ENCODE results near the gene VPS54. TPM values are rescaled to one million over a fixed set of nuclear protein-coding genes. Genes with fewer than 3 reads are reported as not detected.

The VPS54 gene
- total RNA-seq, 2 donors from 2014 or later = 17.8 to 22.8 TPM

- TF ChIP-seq CTCF (IDR thresholded peaks at IDR 0.05) (no peak), POLR2A (IDR thresholded peaks at IDR 0.05) (no peak)
- H3K9me3 ChIP-seq = no peaks in the 10 kb centered on the region
- H3K27me3 ChIP-seq = no peaks in the 10 kb centered on the region
- peaks cover 6% of the 10 kb centered on the region for H3K4me1 ChIP-seq
- no peak overlapping the region for H3K4me3 ChIP-seq
- no peak overlapping the region for H3K27ac ChIP-seq
- no peak for DNase-seq
- no peaks in the 10 kb centered on the region for H3K36me3 ChIP-seq (replicated peaks in 1 of 2; ENCODE audit: insufficient read depth in 1 of 2, low read depth in 2 of 2)
- ATAC-seq = no peak
- intact Hi-C loops (cut with DNase I) = loop anchor here (10.0 kb wide), 1 partner anchor 92 kb away; the partner anchor contains the start of gene PELI1
- WGBS, 2 donors = 83 to 91% methylated on average over 3 of the region's 3 CpGs
Measured at GRCh38 chr2:64052463-64053241, 33.4 kb upstream of the VPS54 start.

GRCh38 chr2:64049633-64050220 lies 30.5 kb upstream of the VPS54 start:
- no peaks in the 10 kb centered on the region for H3K36me3 ChIP-seq (replicated peaks in 1 of 2; ENCODE audit: insufficient read depth in 1 of 2, low read depth in 2 of 2)
- no peaks in the 10 kb centered on the region for H3K27me3 ChIP-seq
- H3K4me3 ChIP-seq = no peak overlapping the region
- H3K9me3 ChIP-seq = no peaks in the 10 kb centered on the region
- no peak overlapping the region for H3K27ac ChIP-seq
- intact Hi-C loops (cut with DNase I) = loop anchor here (5.0 to 10.0 kb wide), 2 partner anchors 95 to 263 kb away; partner anchors contain the start of gene PELI1
- ATAC-seq (peak; percentile 90), DNase-seq (peak; percentile 72 to 81 (median 73))
- TF ChIP-seq POLR2A (IDR thresholded peaks at IDR 0.05) (no peak), CTCF (IDR thresholded peaks at IDR 0.05) (peak; percentile 63 to 97 (median 95))
- H3K4me1 ChIP-seq = peaks cover 6% of the 10 kb centered on the region
- 5% methylated on average over 3 of the region's 3 CpGs for WGBS, 2 donors

GRCh38 chr2:64045938-64046337 lies 26.7 kb upstream of the VPS54 start:
- intact Hi-C loops (cut with DNase I) = loop anchor here (5.0 kb wide), 1 partner anchor 266 kb away; no protein-coding TSS in a partner anchor
- ATAC-seq (no peak), DNase-seq (no peak)
- Histone ChIP-seq H3K4me3 (no peak overlapping the region), H3K27me3 (no peaks in the 10 kb centered on the region), H3K9me3 (no peaks in the 10 kb centered on the region), H3K36me3 (replicated peaks in 1 of 2; ENCODE audit: insufficient read depth in 1 of 2, low read depth in 2 of 2) (no peaks in the 10 kb centered on the region), H3K4me1 (peaks cover 6% of the 10 kb centered on the region), H3K27ac (no peak overlapping the region)
- TF ChIP-seq CTCF (IDR thresholded peaks at IDR 0.05) (no peak), POLR2A (IDR thresholded peaks at IDR 0.05) (no peak)
- WGBS, 2 donors = 82 to 100% methylated on average over 2 of the region's 2 CpGs

- no peak overlapping the region for H3K27ac ChIP-seq
- H3K4me1 ChIP-seq = no peaks in the 10 kb centered on the region
- no peaks in the 10 kb centered on the region for H3K9me3 ChIP-seq
- no peak overlapping the region for H3K4me3 ChIP-seq
- no peaks in the 10 kb centered on the region for H3K27me3 ChIP-seq
- TF ChIP-seq POLR2A (IDR thresholded peaks at IDR 0.05) (no peak), CTCF (IDR thresholded peaks at IDR 0.05) (no peak)
- WGBS, 2 donors = 56 to 57% methylated on average over 3 of the region's 3 CpGs
- H3K36me3 ChIP-seq (replicated peaks in 1 of 2; ENCODE audit: insufficient read depth in 1 of 2, low read depth in 2 of 2) = no peaks in the 10 kb centered on the region
- ATAC-seq = no peak
- no peak for DNase-seq
- intact Hi-C loops (cut with DNase I) = no loop called here
Measured at GRCh38 chr2:64040161-64040560, 20.9 kb upstream of the VPS54 start.
